NAMALWA (cell line): Measurements from ENCODE around the gene KIF1B.
"Not testable (repeated sequence)": the region's sequence is repeated elsewhere in the genome, so short reads cannot be mapped to it uniquely, and the experiment has no call there.

Experiments
- DNase-seq: peaks from one replicate; pipeline ENCODE4 v3.0.0-alpha.2; 2015; ENCODE audit warnings: low spot score

KIF1B gene

DNA sequence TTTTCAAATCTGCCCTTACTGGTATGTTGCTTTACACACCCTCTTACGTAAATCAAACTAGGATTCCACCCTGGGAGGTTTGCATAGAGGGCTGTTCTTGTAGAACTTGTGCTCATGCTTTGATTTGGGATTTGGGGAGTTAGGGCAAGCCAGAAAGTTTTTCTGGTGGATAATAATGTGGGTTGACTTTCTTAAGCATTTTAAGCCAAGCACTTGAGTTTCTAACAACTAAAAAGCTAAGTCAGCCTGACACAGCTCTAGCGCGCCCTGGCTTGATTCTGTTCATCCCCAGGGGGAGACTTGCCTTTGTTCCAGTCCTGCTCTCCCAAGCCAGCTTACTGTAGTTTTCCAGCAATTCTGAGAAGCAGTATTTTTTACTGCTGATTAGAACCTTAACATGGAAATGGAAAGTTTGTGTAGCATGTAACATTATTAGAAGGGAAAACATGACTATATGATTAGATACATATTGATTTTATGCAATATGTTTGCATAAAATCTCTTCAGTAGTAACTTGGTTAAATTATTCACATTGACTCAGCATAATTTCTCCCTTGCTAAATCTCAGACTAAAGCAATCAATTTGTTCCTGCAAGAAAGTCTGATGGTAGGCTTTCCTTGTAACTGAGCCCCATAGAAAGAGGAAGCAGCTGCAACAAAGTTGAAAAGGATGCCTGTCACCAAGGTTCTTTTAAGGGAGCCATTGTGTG lies 177.5 kb downstream of the KIF1B start:
- peak; percentile 69 for DNase-seq

DNA sequence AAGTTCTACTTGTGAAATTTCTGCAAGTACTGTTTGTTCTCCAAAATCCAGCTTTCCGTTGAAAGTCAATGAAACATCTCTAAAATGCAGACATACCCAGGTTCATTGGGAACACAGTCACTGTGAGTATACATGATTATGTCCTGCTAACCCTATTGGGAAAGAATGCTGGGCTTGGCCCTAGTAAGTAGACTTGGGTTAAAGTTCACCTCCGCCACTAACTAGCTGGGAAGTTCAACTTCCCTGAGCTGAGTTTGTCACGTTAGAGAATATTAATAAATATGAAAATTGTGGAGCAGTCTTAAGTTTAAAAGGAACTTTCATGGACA lies 178.0 kb downstream of the KIF1B start:
- no peak for DNase-seq

DNA sequence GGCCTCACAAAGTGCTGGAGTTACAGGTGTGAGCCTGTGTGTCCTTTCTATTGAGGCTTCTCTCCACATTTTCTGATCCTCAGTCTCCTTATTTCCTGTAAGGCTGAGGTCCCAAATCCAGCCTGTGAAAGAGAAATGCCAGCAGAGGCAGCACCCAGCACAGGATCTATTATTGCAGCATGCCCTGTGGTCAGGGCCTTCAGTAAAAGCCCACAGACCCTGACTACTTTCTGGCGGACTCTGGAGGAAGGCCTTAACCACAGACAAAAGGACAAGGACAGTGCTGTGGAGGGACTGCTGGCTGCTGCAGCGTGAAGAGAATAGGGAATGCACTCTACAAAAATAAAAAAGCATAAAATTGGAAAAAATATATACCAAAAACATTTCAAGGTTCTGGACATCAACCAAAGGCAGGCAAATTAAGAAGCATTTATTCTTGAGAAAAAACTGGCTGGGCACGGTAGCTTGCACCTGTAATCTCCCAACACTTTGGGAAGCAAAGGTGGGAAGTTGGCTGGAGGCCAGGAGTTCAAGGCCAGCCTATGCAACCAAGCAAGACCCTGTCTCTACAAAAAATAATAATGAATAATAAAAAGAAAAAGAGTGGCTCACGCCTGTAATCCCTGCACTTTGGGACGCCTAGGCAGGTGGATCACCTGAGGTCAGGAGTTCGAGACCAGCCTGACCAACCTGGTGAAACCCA lies 179.1 kb downstream of the KIF1B start:
- DNase-seq: no peak

GRCh38 chr1:10396870-10397269 lies 186.5 kb downstream of the KIF1B start:
- no peak for DNase-seq

DNA sequence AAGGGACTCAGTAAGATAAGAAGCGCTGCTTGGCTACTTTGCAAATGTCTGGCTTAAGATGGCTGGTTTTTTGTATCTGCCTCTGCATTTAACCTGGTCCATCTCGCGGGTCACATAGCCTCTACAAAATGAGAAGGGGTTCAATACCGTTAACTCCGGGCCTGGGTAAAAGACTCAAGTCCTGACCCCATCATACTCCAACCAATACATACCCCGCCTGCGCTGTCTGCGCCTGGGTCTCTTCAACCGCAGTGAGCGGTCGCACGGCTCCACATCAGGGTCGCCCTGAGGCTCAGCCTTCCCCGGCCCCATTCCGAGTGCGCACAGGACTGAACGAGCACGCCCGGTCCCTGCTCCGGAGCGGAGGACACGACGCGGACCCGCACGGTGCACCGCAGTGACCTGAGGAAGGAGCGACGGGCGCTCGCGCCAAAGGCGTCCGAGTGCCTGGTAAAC lies 187.9 kb downstream of the KIF1B start:
- no peak for DNase-seq

GRCh38 chr1:10398734-10399443 lies 188.5 kb downstream of the KIF1B start, which contains the start of gene PGD:
TSS of gene PGD (plus strand) at chr1:10399064. CDS start at chr1:10399118, 54 bp downstream.
- peak; percentile 100 for DNase-seq

- DNase-seq: no peak
Observed at GRCh38 chr1:10399444-10399941, 189.1 kb downstream of the KIF1B start.

- DNase-seq: no peak
Observed at GRCh38 chr1:10400013-10400412, 189.6 kb downstream of the KIF1B start.

- DNase-seq: no peak
Observed at GRCh38 chr1:10401281-10401680, 190.9 kb downstream of the KIF1B start.

GRCh38 chr1:10402729-10403274 lies 192.4 kb downstream of the KIF1B start:
- no peak for DNase-seq

DNA sequence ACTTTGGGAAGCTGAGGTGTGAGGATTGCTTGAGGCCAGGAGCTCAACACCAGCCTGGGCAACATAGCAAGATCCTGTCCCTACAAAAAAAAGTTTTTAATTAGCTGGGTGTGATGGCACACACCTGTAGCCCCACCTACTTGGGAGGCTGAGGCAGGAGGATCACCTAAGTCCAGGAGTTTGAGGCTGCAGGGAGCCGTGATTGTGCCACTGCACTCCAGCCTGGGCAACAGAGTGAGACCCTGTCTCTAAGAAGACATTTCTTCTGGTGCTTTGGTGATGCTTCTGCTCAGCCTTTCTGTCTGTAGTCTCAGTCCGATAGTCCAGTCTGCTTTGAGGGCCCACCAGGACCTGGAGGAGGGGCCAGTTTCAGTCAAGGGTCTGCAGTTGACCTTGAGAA lies 196.8 kb downstream of the KIF1B start:
- DNase-seq: no peak

- no peak for DNase-seq
Observed at GRCh38 chr1:10415211-10415930, 205.0 kb downstream of the KIF1B start.

GRCh38 chr1:10415967-10416366 lies 205.6 kb downstream of the KIF1B start:
- not testable (repeated sequence) for DNase-seq

DNA sequence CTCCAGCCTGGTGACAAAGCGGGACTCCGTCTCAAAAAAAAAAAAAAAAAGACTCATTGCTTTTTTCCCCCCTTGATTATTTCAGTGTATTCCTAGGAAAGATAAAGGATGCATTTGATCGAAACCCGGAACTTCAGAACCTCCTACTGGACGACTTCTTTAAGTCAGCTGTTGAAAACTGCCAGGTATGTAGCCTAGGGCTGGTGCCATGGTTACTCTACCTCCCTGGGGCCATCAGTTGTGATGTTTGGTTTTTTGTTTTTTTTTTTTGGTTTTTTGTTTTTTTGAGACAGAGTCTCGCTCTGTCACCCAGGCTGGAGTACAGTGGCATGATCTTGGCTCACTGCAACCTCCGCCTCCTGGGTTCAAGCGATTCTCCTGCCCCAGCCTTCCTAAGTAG lies 208.4 kb downstream of the KIF1B start:
- not testable (repeated sequence) for DNase-seq

GRCh38 chr1:10419351-10419750 lies 209.0 kb downstream of the KIF1B start:
- no peak for DNase-seq

DNA sequence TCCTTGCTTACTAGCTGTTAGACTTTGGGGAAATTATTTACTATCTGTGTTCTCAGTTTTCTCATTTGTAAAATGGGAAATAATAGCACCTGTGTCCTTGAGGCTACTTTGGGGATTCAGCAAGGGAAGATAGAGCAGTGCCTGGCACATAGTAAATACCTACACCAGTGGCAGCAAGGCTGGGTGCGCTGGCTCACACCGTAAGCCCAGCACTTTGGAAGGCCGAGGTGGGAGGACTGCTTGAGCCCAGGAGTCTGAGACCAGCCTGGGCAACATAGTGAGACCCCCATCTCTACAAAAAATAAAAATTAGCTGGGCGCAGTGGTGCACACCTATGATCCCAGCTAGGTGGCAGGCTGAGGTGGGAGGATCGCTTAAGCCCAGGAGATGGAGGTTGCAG lies 211.3 kb downstream of the KIF1B start:
- DNase-seq: no peak

- no peak for DNase-seq
Observed at GRCh38 chr1:10424034-10424433, 213.7 kb downstream of the KIF1B start.

DNA sequence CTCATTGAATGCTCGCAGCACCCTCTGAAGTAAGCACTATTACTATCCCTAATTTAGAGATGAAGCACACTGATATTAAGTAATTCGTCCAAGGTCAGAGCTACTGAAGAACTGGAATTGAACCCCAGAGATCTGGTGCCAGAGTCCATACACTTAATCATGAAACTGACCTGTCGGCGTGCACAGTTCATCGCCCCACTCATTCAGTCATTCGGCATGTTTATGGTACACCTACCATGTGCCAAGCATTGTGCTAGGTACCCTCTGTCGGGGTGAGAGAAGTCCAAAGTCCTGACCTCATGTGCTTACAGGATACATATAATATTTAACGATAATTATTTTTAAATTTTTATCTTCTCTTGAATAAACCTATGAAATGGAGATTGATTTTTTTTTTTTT lies 214.3 kb downstream of the KIF1B start:
- DNase-seq: no peak

DNA sequence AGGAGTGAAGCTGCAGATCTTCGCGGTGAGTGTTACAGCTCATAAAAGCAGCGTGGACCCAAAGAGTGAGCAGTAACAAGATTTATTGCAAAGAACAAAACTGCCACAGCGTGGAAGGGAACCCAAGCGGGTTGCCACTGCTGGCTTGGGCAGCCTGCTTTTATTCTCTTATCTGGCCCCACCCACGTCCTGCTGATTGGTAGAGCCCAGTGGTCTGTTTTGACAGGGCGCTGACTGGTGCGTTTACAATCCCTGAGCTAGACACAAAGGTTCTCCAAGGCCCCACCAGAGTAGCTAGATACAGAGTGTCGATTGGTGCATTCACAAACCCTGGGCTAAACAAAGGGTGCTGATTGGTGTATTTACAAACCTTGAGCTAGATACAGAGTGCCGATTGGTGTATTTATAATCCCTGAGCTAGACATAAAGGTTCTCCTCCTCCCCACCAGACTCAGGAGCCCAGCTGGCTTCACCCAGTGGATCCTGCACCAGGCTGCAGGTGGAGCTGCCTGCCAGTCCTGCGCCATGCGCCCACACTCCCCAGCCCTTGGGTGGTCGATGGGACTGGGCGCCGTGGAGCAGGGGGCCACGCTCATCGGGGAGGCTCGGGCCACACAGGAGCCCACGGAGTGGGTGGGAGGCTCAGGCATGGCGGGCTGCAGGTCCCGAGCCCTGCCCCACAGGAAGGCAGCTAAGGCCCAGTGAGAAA lies 215.6 kb downstream of the KIF1B start:
- DNase-seq: not testable (repeated sequence)

GRCh38 chr1:10426535-10426848 lies 216.1 kb downstream of the KIF1B start:
- DNase-seq: not testable (repeated sequence)

DNA sequence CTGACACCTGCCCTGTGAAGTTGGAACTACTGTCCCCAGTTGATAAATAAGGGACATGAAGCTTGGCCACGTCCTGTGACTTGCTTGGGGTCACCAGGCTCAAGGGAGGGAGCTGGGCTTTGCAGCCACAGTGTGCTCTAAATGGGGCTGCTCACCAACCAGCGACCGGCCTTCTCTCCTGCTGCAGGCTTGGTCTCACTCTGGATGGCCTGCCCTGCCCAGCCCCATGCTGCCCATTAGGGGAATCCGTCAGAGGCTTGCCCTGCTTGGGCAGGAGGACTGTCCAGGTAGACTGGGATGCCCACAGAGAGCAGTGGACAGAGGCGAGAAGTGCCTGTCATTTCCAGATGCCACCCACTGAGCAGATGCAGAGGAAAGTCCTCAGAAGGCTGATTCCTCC lies 218.6 kb downstream of the KIF1B start:
- no peak for DNase-seq

DNA sequence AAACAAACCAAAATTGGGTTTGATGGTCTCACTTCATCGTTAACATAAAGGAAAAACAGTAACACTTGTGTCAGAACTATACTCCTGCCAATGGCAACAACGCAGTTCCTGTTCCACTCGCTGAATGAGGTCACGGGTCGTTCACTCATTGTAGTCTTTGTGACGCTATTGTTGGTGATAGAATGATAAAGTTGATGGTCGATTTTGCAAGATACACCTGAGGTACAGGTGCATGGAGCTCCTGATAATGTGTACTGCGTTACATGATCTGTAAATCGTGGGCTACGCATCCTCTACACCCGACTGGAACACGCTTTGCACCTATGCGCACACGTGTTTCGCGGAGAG lies 219.5 kb downstream of the KIF1B start:
- DNase-seq: no peak
